Measurements from ENCODE around the gene C1orf105. TPM values are rescaled to one million over a fixed set of nuclear protein-coding genes. Genes with fewer than 3 reads are reported as not detected.

Gene C1orf105
- total and polyA plus RNA-seq, 2 of the 8 experiments (the other 6 are each of a cell fraction or from before 2014, with no cell fraction given) = not detected

DNA sequence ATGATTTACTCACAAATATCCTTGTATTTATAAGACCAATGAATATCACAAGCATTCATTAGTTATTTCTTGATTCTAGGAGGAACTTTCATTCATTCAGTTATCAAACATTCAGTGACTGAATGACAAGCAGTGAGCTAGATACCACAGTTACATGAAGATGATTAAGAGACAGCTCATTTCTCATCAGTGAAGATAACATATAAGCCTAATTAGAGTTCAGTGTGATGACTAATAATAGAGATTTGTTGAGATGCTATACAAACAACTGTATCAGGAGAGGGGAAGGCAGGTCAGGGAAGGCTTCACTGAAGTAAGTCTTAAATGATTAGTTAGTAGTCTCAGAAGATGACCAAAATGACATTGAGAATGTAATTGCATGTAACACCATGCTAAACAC, 14.6 kb upstream of the C1orf105 start (continued):
- TF ChIP-seq, protein P1, sequence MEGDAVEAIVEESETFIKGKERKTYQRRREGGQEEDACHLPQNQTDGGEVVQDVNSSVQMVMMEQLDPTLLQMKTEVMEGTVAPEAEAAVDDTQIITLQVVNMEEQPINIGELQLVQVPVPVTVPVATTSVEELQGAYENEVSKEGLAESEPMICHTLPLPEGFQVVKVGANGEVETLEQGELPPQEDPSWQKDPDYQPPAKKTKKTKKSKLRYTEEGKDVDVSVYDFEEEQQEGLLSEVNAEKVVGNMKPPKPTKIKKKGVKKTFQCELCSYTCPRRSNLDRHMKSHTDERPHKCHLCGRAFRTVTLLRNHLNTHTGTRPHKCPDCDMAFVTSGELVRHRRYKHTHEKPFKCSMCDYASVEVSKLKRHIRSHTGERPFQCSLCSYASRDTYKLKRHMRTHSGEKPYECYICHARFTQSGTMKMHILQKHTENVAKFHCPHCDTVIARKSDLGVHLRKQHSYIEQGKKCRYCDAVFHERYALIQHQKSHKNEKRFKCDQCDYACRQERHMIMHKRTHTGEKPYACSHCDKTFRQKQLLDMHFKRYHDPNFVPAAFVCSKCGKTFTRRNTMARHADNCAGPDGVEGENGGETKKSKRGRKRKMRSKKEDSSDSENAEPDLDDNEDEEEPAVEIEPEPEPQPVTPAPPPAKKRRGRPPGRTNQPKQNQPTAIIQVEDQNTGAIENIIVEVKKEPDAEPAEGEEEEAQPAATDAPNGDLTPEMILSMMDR (IDR thresholded peaks at IDR 0.05; ENCODE audit: control extremely low read depth in 1 of 3, insufficient read depth in 1 of 3, low read depth in 1 of 3, low read length in 3 of 3) = no peak
- TF ChIP-seq BRCA1 (IDR thresholded peaks at IDR 0.05; ENCODE audit: low read depth, low read length) (no peak), RNF2 (IDR thresholded peaks at IDR 0.05; ENCODE audit: borderline replicate concordance, low read depth, low read length, missing control alignments, poor library complexity, severe bottlenecking) (no peak), POU5F1 (IDR thresholded peaks at IDR 0.05; ENCODE audit: low read depth, low read length) (no peak)
